Activated CD8-positive, alpha-beta T cell treated with anti-CD3 and anti-CD28 coated beads, Interleukin-2, amount 10 ng/mL, durations not matched to agents 7 days and 5 days (primary cell): ENCODE measurements around the gene CHN2. TPM values are rescaled to one million over a fixed set of nuclear protein-coding genes. Genes with fewer than 3 reads are reported as not detected.

Source experiments
- ATAC-seq: fragments of 150-1000 bp; cut with Tn5 transposase; one replicate; pipeline ENCODE4 v1.10.0; 2021; ENCODE audit warnings: moderate library complexity
- CTCF ChIA-PET: fragments of 350-600 bp; sonication (Branson Sonifier 250); formaldehyde crosslinking; loops from one replicate; lab custom pipeline; 2021; ENCODE audit warnings: antibody characterized with exemption; lab: Charles Lee
- POLR2A ChIA-PET: fragments of 350-600 bp; sonication (Branson Sonifier 250); formaldehyde crosslinking; loops from one replicate; lab custom pipeline; 2021; ENCODE audit warnings: antibody characterized with exemption; lab: Charles Lee
- DNase-seq: peaks from one replicate; pipeline ENCODE4 v3.0.0-alpha.2; 2020
- H3K27ac Mint-ChIP-seq: one replicate; pipeline ENCODE4 v1.8.0; 2021; ENCODE audit warnings: mild to moderate bottlenecking, mixed read lengths
- H3K27me3 Mint-ChIP-seq: one replicate; pipeline ENCODE4 v1.8.0; 2021; ENCODE audit warnings: low read depth, mixed read lengths
- H3K36me3 Mint-ChIP-seq: one replicate; pipeline ENCODE4 v1.8.0; 2021; ENCODE audit warnings: low read depth, mixed read lengths
- H3K4me1 Mint-ChIP-seq: one replicate; pipeline ENCODE4 v1.8.0; 2021; ENCODE audit warnings: low read depth, mixed read lengths
- H3K4me3 Mint-ChIP-seq: one replicate; pipeline ENCODE4 v1.8.0; 2021; ENCODE audit warnings: mild to moderate bottlenecking, mixed read lengths
- H3K9me3 Mint-ChIP-seq: one replicate; pipeline ENCODE4 v1.8.0; 2022; ENCODE audit warnings: mixed read lengths; ENCODE audit not compliant: insufficient read depth
- total RNA-seq, 2 experiments: library from RNA; stranded (reverse); gene quantifications; one replicate each; pipeline ENCODE4 v1.2.3, GENCODE V29; 2021

The CHN2 gene
- total RNA-seq, 2 experiments from 2014 or later: 8.7 to 9.2 TPM

DNA sequence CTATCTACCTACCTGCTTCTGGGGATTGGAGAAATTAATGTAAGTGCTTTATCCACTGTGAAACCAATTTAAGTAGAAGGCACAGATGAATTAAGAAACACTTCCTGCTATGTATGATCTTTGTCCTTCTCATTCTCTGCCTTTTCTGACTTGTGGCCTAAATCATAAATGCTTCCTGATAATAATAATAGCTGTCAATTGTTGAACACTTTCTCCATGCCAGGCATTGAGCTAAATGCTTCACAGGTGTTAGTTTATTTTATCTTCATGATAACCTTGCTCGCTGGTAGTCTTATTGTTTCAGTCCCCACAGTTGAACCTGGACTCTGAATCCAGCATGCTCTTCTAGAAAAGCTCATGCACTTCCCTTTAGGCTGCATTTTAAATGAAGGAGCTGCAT is 75.4 kb downstream of the CHN2 start:
- CTCF ChIA-PET: interaction anchor here (1.0 kb wide), 1 partner anchor 347 kb away, joined by 3 read pairs; no protein-coding TSS in a partner anchor
- Mint-ChIP-seq H3K27ac (no peak overlapping the region), H3K9me3 (no peaks in the 10 kb centered on the region), H3K4me1 (peaks cover 48% of the 10 kb centered on the region), H3K27me3 (peaks cover 6% of the 10 kb centered on the region), H3K36me3 (peaks cover 7% of the 10 kb centered on the region), H3K4me3 (no peak overlapping the region)
- DNase-seq: no peak
- ATAC-seq: no peak
- POLR2A ChIA-PET: no interaction called here

DNA sequence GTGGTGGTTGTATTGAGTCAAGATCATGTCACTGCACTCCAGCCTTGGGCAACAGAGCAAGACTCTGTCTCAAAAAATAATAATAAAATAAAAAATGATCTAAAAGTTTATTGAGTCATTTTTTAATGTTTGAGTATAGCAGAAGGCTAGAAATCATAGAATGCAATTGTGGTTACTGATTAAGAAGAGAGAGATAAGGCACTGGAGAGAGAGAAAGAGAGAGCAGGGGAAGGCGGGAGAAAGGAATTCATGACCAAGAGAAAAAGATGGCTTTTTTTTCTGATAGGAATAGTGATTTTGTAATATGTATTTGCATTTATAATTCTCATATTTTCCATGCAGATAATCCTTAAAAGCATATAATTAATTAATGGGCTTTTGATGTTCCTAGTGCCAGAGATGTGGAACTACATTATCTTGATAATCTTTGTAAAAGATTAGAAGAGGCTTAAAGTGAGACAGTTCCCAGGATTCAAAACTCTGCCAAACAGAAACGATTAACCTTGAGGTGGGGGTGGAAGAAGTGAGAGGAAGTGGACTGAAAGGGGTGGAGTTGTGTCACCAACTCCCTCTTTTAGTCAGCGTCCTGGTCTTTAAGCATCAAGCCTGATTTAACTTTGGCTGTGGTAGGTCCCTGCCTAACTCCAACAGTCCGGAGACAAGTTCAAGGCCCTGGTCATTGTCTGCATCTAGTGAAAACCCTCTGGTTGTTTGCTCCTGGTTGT is 76.2 kb downstream of the CHN2 start:
- Mint-ChIP-seq H3K27me3 (peaks cover 6% of the 10 kb centered on the region), H3K4me1 (peaks cover 41% of the 10 kb centered on the region), H3K4me3 (no peak overlapping the region), H3K36me3 (peaks cover 2% of the 10 kb centered on the region), H3K9me3 (no peaks in the 10 kb centered on the region), H3K27ac (peak overlapping the region; percentile 7)
- DNase-seq: peak; percentile 30
- POLR2A ChIA-PET: no interaction called here
- CTCF ChIA-PET: interaction anchor here (1.0 kb wide), 1 partner anchor 348 kb away, joined by 3 read pairs; no protein-coding TSS in a partner anchor
- peak; percentile 80 for ATAC-seq

DNA sequence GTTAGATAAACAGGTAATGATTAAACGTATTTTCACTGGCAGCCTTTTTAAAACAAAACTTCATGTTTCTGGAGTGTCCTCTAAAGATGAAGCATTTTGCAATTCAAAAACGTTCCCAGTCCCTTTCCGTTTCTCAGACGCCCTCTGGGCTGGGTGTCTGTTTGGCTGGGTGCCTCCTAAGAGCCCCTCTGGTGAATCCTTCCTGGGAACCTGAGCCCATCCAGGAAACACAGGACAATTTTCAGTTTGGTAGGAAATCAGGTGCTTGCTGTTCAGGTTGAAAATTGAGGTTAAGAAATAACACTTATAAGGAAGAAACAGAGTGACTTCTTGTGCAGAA is 76.7 kb downstream of the CHN2 start:
- Mint-ChIP-seq H3K36me3 (peaks cover 2% of the 10 kb centered on the region), H3K27ac (peak overlapping the region; percentile 7), H3K27me3 (peaks cover 6% of the 10 kb centered on the region), H3K4me1 (peaks cover 39% of the 10 kb centered on the region), H3K4me3 (no peak overlapping the region), H3K9me3 (no peaks in the 10 kb centered on the region)
- DNase-seq: no peak
- POLR2A ChIA-PET: no interaction called here
- ATAC-seq: no peak
- CTCF ChIA-PET: no interaction called here

- H3K4me3 Mint-ChIP-seq: no peak overlapping the region
- H3K9me3 Mint-ChIP-seq: no peaks in the 10 kb centered on the region
- DNase-seq: no peak
- no peak overlapping the region for H3K27ac Mint-ChIP-seq
- POLR2A ChIA-PET: no interaction called here
- ATAC-seq: no peak
- peaks cover 2% of the 10 kb centered on the region for H3K36me3 Mint-ChIP-seq
- H3K27me3 Mint-ChIP-seq: peaks cover 6% of the 10 kb centered on the region
- H3K4me1 Mint-ChIP-seq: peaks cover 43% of the 10 kb centered on the region
- CTCF ChIA-PET: no interaction called here
These were observed 77.5 kb downstream of the CHN2 start for GRCh38 chr7:29272057-29272456.

DNA sequence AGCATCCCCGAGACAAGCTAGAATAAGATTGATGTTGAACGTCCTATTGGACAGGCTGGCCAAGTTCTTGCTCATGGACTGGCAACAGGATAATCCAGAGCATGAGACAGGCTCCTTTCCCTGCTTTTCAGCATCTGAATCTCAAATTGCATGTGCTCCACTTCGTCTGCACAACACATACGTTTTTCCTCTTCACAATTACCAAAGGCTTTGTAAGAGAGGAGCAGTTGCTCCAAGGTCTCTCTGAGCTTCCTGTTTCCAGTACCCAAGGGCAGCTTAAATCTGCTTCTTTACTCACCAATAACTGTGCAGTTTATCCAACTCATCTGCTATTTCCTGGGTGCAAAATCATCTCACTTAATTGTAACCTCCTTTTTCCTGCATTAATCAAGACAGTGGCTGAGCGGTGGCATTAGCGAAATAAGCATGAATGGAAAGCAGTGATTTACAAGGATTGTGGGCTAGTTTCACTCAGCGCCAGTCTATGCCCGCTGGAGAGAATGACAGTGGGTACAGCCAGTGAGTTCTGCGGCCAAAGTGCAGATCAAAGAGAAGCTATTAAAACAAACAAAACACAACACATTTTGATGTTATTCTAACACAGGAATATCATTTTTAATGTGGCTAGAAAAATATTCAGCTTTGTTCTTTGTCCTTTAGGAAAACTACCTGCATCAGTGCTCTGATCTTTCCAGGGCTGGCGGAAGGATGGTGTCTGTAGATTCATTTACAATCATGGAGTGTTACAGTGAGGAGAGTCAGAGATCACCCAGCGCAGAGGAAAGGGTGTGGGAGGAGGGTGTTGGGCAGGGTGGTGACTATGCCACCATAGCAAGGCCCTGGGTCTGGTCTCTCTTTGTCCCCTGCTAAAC is 79.8 kb downstream of the CHN2 start:
- Mint-ChIP-seq H3K4me3 (no peak overlapping the region), H3K27me3 (peaks cover 8% of the 10 kb centered on the region), H3K36me3 (no peaks in the 10 kb centered on the region), H3K4me1 (peaks cover 45% of the 10 kb centered on the region), H3K27ac (no peak overlapping the region), H3K9me3 (no peaks in the 10 kb centered on the region)
- CTCF ChIA-PET: no interaction called here
- POLR2A ChIA-PET: no interaction called here
- DNase-seq (no peak), ATAC-seq (no peak)

DNA sequence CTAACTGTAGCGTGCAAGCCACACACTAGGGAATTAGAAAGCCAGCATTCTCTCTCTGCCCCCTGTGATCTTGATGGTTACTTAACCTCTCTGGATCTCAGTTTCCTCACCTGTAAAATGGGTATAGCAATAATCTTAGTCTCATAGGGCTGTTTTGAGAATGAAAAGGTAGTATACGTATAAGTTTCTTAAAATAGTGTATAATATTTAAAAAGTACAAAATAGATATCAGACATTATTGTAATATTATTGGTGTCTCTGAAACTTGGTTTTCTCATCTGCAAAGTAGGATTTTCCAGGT is 80.4 kb downstream of the CHN2 start:
- Mint-ChIP-seq H3K36me3 (peaks cover 4% of the 10 kb centered on the region), H3K4me3 (no peak overlapping the region), H3K4me1 (peaks cover 47% of the 10 kb centered on the region), H3K9me3 (no peaks in the 10 kb centered on the region), H3K27ac (no peak overlapping the region), H3K27me3 (peaks cover 12% of the 10 kb centered on the region)
- DNase-seq (no peak), ATAC-seq (no peak)
- CTCF ChIA-PET: no interaction called here
- POLR2A ChIA-PET: no interaction called here

DNA sequence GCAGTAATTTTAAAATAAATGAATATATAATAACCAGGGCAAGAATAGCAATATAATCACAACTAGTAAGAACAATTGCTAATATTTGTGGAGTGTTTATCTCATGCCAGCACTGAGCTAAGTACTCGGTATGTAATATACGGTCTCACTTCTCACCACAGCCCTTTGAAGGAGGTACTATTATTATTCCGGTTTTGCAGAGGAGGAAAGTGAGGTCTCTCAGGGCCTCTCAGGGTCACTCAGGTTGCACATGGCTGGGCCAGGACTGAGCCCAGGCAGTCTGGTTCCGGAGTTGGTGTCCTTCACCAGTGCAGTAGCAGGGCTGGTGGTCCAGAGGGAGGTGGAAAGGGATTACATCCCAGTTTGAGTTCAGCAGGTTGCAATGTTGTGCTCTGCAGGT is 80.9 kb downstream of the CHN2 start:
- DNase-seq (no peak), ATAC-seq (no peak)
- H3K4me3 Mint-ChIP-seq: no peak overlapping the region
- no peaks in the 10 kb centered on the region for H3K9me3 Mint-ChIP-seq
- H3K27me3 Mint-ChIP-seq: peaks cover 12% of the 10 kb centered on the region
- H3K36me3 Mint-ChIP-seq: peaks cover 4% of the 10 kb centered on the region
- ChIA-PET POLR2A (no interaction called here), CTCF (no interaction called here)
- no peak overlapping the region for H3K27ac Mint-ChIP-seq
- H3K4me1 Mint-ChIP-seq: peaks cover 45% of the 10 kb centered on the region

DNA sequence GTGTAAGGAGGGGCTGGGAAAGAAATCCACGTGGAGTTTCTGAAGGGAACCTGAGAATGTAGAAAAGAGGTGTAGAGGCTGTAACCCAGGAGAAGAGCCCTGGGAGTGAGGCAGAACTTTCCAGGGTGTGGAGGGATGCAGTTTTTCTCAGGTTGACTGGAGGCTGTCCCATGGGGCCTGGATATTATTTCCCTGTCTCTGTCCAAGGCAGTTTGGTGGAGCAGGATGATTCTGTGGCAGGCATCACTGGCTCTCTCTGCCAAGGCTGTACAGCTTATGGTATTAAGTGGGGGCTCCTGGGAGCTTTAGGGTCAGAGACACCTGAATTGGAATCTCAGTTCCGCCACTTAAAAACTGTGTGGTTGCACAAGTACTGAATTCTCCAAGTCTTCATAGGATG is 81.6 kb downstream of the CHN2 start:
- DNase-seq: no peak
- Mint-ChIP-seq H3K36me3 (peaks cover 4% of the 10 kb centered on the region), H3K27ac (no peak overlapping the region), H3K4me1 (peaks cover 38% of the 10 kb centered on the region), H3K4me3 (no peak overlapping the region), H3K9me3 (no peaks in the 10 kb centered on the region), H3K27me3 (peaks cover 15% of the 10 kb centered on the region)
- ChIA-PET POLR2A (no interaction called here), CTCF (interaction anchor here (0.9 kb wide), 1 partner anchor 36 kb away, joined by 4 read pairs; no protein-coding TSS in a partner anchor)
- no peak for ATAC-seq

DNA sequence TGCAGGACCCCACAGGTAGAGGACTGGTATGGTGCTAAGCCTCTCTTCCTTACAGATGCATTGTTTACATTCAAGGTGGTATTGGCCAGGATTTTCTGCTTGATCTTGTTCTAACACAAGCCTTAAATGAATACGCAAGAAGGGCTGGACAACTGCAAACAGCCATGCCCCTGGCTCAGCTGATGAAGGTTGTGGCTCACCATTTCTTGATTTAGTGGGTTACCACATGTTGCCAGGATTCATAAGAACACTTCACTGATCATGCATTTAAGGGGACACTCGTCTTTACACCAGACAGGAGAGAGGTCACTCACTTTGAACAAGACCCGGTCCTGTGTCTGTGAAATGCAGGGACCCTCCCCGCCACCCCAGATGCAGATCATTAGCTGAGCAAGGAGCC is 82.2 kb downstream of the CHN2 start:
- Mint-ChIP-seq H3K27ac (no peak overlapping the region), H3K9me3 (no peaks in the 10 kb centered on the region), H3K27me3 (peaks cover 18% of the 10 kb centered on the region), H3K36me3 (peaks cover 4% of the 10 kb centered on the region), H3K4me1 (peaks cover 32% of the 10 kb centered on the region), H3K4me3 (no peak overlapping the region)
- ATAC-seq (no peak), DNase-seq (no peak)
- CTCF ChIA-PET: interaction anchor here (0.9 to 2.1 kb wide), 3 partner anchors 37 to 132 kb away, joined by 3 to 10 read pairs (median 4); no protein-coding TSS in a partner anchor
- POLR2A ChIA-PET: no interaction called here

GRCh38 chr7:29277436-29278215 is 83.1 kb downstream of the CHN2 start:
- Mint-ChIP-seq H3K4me3 (no peak overlapping the region), H3K4me1 (peaks cover 27% of the 10 kb centered on the region), H3K9me3 (no peaks in the 10 kb centered on the region), H3K36me3 (peaks cover 4% of the 10 kb centered on the region), H3K27me3 (peaks cover 21% of the 10 kb centered on the region), H3K27ac (no peak overlapping the region)
- ChIA-PET POLR2A (interaction anchor here (0.6 kb wide), 1 partner anchor 33 kb away, joined by 3 read pairs; no protein-coding TSS in a partner anchor), CTCF (interaction anchor here (1.6 to 2.1 kb wide), 2 partner anchors 88 to 131 kb away, joined by 3 to 10 read pairs; no protein-coding TSS in a partner anchor)
- ATAC-seq (peak; percentile 30), DNase-seq (no peak)

DNA sequence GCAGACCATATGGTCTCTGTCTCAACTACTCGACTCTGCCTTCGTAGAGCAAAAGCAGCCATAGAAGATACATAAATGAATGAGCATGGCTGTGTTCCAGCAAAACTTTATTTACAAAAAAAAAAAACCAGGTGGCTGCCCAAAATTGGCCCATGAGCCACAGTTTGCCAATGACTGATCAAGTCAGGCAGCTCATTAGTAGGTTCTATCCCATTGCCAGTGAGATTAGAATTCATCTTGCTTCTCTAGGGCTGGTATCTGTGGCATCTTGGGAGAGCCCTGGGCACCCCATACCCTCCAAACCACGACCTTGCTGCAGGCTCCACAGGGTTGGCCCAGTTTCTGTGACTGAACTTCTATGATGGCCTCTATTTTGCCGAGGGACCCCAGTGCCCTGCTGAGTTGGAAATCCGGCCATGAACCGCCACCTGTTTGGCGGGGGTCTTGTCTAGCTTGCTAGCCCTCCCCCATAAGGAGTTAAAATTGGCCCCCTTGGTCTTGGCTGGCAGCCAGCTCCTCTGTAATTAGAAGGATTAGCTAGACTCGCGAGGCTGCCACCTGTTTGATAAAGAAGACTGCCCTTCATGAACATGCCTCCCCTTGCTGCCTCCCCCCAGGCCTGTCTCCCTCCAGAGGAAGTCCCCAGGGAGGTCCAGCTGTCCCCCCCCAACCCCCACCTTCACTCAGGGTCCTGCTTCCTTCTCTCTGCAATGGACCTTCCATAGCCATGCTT is 83.9 kb downstream of the CHN2 start:
- no peaks in the 10 kb centered on the region for H3K9me3 Mint-ChIP-seq
- peaks cover 4% of the 10 kb centered on the region for H3K36me3 Mint-ChIP-seq
- DNase-seq (no peak), ATAC-seq (no peak)
- H3K27me3 Mint-ChIP-seq: peaks cover 26% of the 10 kb centered on the region
- ChIA-PET CTCF (interaction anchor here (1.6 to 2.1 kb wide), 2 partner anchors 89 to 130 kb away, joined by 3 to 10 read pairs; no protein-coding TSS in a partner anchor), POLR2A (no interaction called here)
- H3K4me3 Mint-ChIP-seq: no peak overlapping the region
- no peak overlapping the region for H3K27ac Mint-ChIP-seq
- peaks cover 27% of the 10 kb centered on the region for H3K4me1 Mint-ChIP-seq
